K562 (cell line): ENCODE results near the gene KCNC4. TPM values are rescaled to one million over a fixed set of nuclear protein-coding genes. Genes with fewer than 3 reads are reported as not detected.

ENCODE experiments used
- ATAC-seq: fragments of 200-7000 bp; cut with Tn5 transposase; 3 replicates; pipeline ENCODE4 v1.9.1; 2020; ENCODE audit warnings: moderate library complexity
- BruUV-seq: library from RNA; stranded (reverse); fragments of 400-500 nt; replicated peaks from 2 replicates; lab custom pipeline; 2021; lab: Mats Ljungman, UMichigan
- CTCF ChIA-PET: fragments of 300-600 bp; formaldehyde crosslinking; extraction: SDS; loops from one replicate; lab custom pipeline; 2021; ENCODE audit warnings: low intra/inter-chr PET ratio; lab: Yijun Ruan, JAX
- POLR2A ChIA-PET: fragments of 300-600, 350-650 bp; sonication (Branson Sonifier 250); formaldehyde crosslinking; extraction: SDS; loops from one replicate; lab custom pipeline; 2021; ENCODE audit warnings: antibody characterized with exemption, inconsistent platforms; lab: Yijun Ruan, JAX
- DNase-seq, 4 experiments: peaks; one replicate each; pipeline versions ENCODE4 v3.0.0 to v3.0.0-alpha.2; 2011 to 2018; ENCODE audit warnings: low spot score in 3 of 4, mixed read lengths in 3 of 4; ENCODE audit errors: extremely low read depth in 1 of 4
- FAIRE-seq: peaks from 2 replicates; lab custom pipeline; 2011; peaks lifted over from hg19 to GRCh38; lab: Jason Lieb, UNC
- H2AFZ ChIP-seq: 2 replicates; pipeline ENCODE4 v1.6.0; 2011; ENCODE audit warnings: low read depth, low read length, control low read depth, inconsistent platforms
- H3K27ac ChIP-seq: fragments of 200-600 bp; 3 replicates; pipeline ENCODE4 v1.8.0; 2011; ENCODE audit warnings: low read depth, mild to moderate bottlenecking, control low read depth, inconsistent platforms, low read length, moderate library complexity, mixed read lengths; ENCODE audit errors: extremely low read depth
- H3K27me3 ChIP-seq, 2 experiments: fragments of 300-600 bp in 1 of 2; 2 replicates in 1 of 2; 3 replicates in 1 of 2; pipeline versions ENCODE4 v1.6.0 to v1.8.0; 2011; ENCODE audit warnings: inconsistent platforms in 2 of 2, low read length in 2 of 2, mild to moderate bottlenecking in 1 of 2, mixed read lengths in 1 of 2, moderate library complexity in 1 of 2; ENCODE audit not compliant: control insufficient read depth in 2 of 2, insufficient read depth in 2 of 2
- H3K36me3 ChIP-seq: fragments of 300-600 bp; 3 replicates; pipeline ENCODE4 v1.8.0; 2011; ENCODE audit warnings: mild to moderate bottlenecking, low read length, inconsistent platforms; ENCODE audit not compliant: control insufficient read depth, insufficient read depth
- H3K4me1 ChIP-seq, 2 experiments: fragments of 200-600 bp in 1 of 2; replicated peaks in 1 of 2; 2 replicates in 1 of 2; 3 replicates in 1 of 2; pipeline versions ENCODE4 v1.5.1 to v1.8.0; 2011; ENCODE audit warnings: inconsistent platforms in 2 of 2, low read length in 2 of 2, mild to moderate bottlenecking in 1 of 2, mixed read lengths in 1 of 2, moderate library complexity in 1 of 2; ENCODE audit not compliant: control insufficient read depth in 2 of 2, insufficient read depth in 2 of 2
- H3K4me2 ChIP-seq: 2 replicates; pipeline ENCODE4 v1.6.1; 2011; ENCODE audit warnings: low read length, control low read depth, inconsistent platforms, mixed read lengths; ENCODE audit not compliant: insufficient read depth
- H3K4me3 ChIP-seq: fragments of 200-600 bp; sonication (generic), shearing (Covaris generic); 2 replicates; pipeline ENCODE4 v1.5.1; 2016; ENCODE audit warnings: control low read depth, inconsistent platforms
- H3K79me2 ChIP-seq: fragments of 200-600 bp; 3 replicates; pipeline ENCODE4 v1.8.0; 2011; ENCODE audit warnings: low read length, inconsistent platforms; ENCODE audit not compliant: control insufficient read depth, insufficient read depth
- H3K9ac ChIP-seq, 2 experiments: 2 replicates each; pipeline versions ENCODE4 v1.6.0 to v1.6.1; 2011; ENCODE audit warnings: low read depth in 2 of 2, low read length in 2 of 2, control low read depth in 1 of 2, inconsistent platforms in 1 of 2, mild to moderate bottlenecking in 1 of 2, mixed read lengths in 1 of 2; ENCODE audit not compliant: insufficient read depth in 1 of 2
- H3K9me1 ChIP-seq: one replicate; pipeline ENCODE4 v1.6.0; 2011; ENCODE audit warnings: inconsistent platforms, mild to moderate bottlenecking, low read length, moderate library complexity; ENCODE audit not compliant: control insufficient read depth, insufficient read depth
- H3K9me3 ChIP-seq: replicated peaks from 2 replicates; pipeline ENCODE4 v1.5.1; 2011; ENCODE audit warnings: low read depth, low read length, inconsistent platforms; ENCODE audit not compliant: control insufficient read depth, insufficient read depth
- H4K20me1 ChIP-seq: replicated peaks from 2 replicates; pipeline ENCODE4 v1.6.1; 2011; ENCODE audit warnings: low read length, inconsistent platforms, mixed read lengths; ENCODE audit not compliant: control insufficient read depth, insufficient read depth
- BHLHE40 ChIP-seq: IDR thresholded peaks from 2 replicates; pipeline ENCODE4 v1.6.1; 2011; ENCODE audit warnings: low read length, improper control_type of control experiment
- C11orf30 ChIP-seq: fragments of 450-650 bp; IDR thresholded peaks from 2 replicates; pipeline ENCODE4 v1.6.1; 2016; ENCODE audit warnings: low read depth, mild to moderate bottlenecking
- FOXJ3 ChIP-seq: sonication (generic); formaldehyde crosslinking; IDR thresholded peaks from 2 replicates; pipeline ENCODE4 v1.4.0; 2020; ENCODE audit warnings: mild to moderate bottlenecking, missing genetic modification reagents
- PTTG1 ChIP-seq: fragments of 450-650 bp; IDR thresholded peaks from 2 replicates; pipeline ENCODE4 v1.6.1; 2016; ENCODE audit warnings: low read depth, mild to moderate bottlenecking, missing genetic modification characterization, missing compliant biosample characterization
- ZNF316 ChIP-seq: fragments of 450-650 bp; IDR thresholded peaks from 2 replicates; pipeline ENCODE4 v1.6.1; 2016
- ZSCAN32 ChIP-seq: fragments of 450-650 bp; formaldehyde crosslinking; IDR thresholded peaks from 2 replicates; pipeline ENCODE4 v1.4.0; 2020; ENCODE audit warnings: mild to moderate bottlenecking, moderate library complexity
- WGBS: fragments of 100-300 bp; shearing (Covaris generic); methylation state at CpG from one replicate; pipeline ENCODE4 v1.1.6; 2016; ENCODE audit warnings: low coverage, mixed read lengths; ENCODE audit not compliant: insufficient coverage; ENCODE audit errors: missing lambda C conversion rate; 5-methylcytosine and 5-hydroxymethylcytosine counted together
- in situ Hi-C: fragments of 300-500 bp; cut with MboI; formaldehyde crosslinking; loops from 4 replicates; pipeline ENCODE4 v1.15.0; 2018; ENCODE audit warnings: inconsistent platforms, mixed read lengths
- intact Hi-C: fragments of 100-400 bp; cut with micrococcal nuclease; formaldehyde crosslinking; loops from 2 replicates; pipeline ENCODE4 v1.14.2; 2022
- polyA plus RNA-seq, 8 experiments: library from polyadenylated mRNA; depleted of rRNA in 4 of 8; stranded (reverse) in 5 of 8; unstranded in 3 of 8; fragments of >200 nt; fragmentation: Nextera tagmentation in 2 of 8; fragmentation: Illumina TruSeq in 1 of 8; extraction: Ambion mirVana in 2 of 8; extraction: Trizol in 1 of 8; gene quantifications; 2 replicates each; pipeline versions ENCODE4 v1.2.1 to v1.2.3, GENCODE V29; 2011 to 2014; ENCODE audit warnings: inconsistent platforms in 1 of 8, missing spikeins in 1 of 8
- total RNA-seq, 7 experiments: library from RNA; depleted of rRNA in 6 of 7; stranded (reverse); fragments of >200 nt in 6 of 7; fragmentation: Illumina TruSeq in 2 of 7; extraction: Trizol in 2 of 7; gene quantifications; 2 replicates each; pipeline versions ENCODE4 v1.2.1 to v1.2.3, GENCODE V29; 2011 to 2021; ENCODE audit warnings: low replicate concordance in 1 of 7
- TF ChIP-seq, protein P1 (sequence below): fragments of 450-650 bp; formaldehyde crosslinking; IDR thresholded peaks from 2 replicates; pipeline ENCODE4 v1.4.0; 2020; ENCODE audit warnings: mild to moderate bottlenecking, moderate library complexity
- TF ChIP-seq, protein P2 (sequence below): IDR thresholded peaks from 2 replicates; pipeline ENCODE4 v1.6.1; 2011; ENCODE audit warnings: borderline replicate concordance, low read depth, mild to moderate bottlenecking, moderate library complexity, low read length; ENCODE audit not compliant: insufficient read depth, poor library complexity, severe bottlenecking

KCNC4 gene
- total and polyA plus RNA-seq, 9 of the 15 experiments (the other 6 are each of a cell fraction or from before 2014, with no cell fraction given) = 0.07 to 1.8 (median 0.73) TPM

GRCh38 chr1:110227774-110228173 is 17.7 kb downstream of the KCNC4 start:
- intact Hi-C loops = no loop called here
- peaks cover 0 to 10% of the 10 kb centered on the region in 2 experiments; a peak in 2 of 5 replicates for H3K4me1 ChIP-seq
- H3K4me3 ChIP-seq = no peak overlapping the region
- no peaks in the 10 kb centered on the region for H3K79me2 ChIP-seq
- no peak overlapping the region for H3K9ac ChIP-seq
- BruUV-seq = no TSS peak
- under 1% methylated on average over 12 of the region's 12 CpGs for WGBS
- H3K36me3 ChIP-seq = no peaks in the 10 kb centered on the region
- FAIRE-seq (no peak), ATAC-seq (no peak), DNase-seq (no peak)
- H2AFZ ChIP-seq = no peak overlapping the region
- H4K20me1 ChIP-seq = peaks cover 48% of the 10 kb centered on the region
- ChIA-PET POLR2A (interaction anchor here (1.0 to 3.2 kb wide), 4 partner anchors 9 to 119 kb away, joined by 3 to 19 read pairs (median 4); no protein-coding TSS in a partner anchor), CTCF (no interaction called here)
- H3K27me3 ChIP-seq = peaks cover 45 to 95% of the 10 kb centered on the region in 2 experiments; a peak in 4 of 5 replicates
- no peaks in the 10 kb centered on the region for H3K9me1 ChIP-seq
- no peak overlapping the region for H3K27ac ChIP-seq
- in situ Hi-C loops = no loop called here
- H3K4me2 ChIP-seq = no peak overlapping the region
- no peaks in the 10 kb centered on the region for H3K9me3 ChIP-seq
- TF ChIP-seq ZSCAN32 (CRISPR knock-in tag) (no peak), BHLHE40 (0 out of 2 replicates have a peak, but pooled peaks have one; percentile 5)

DNA sequence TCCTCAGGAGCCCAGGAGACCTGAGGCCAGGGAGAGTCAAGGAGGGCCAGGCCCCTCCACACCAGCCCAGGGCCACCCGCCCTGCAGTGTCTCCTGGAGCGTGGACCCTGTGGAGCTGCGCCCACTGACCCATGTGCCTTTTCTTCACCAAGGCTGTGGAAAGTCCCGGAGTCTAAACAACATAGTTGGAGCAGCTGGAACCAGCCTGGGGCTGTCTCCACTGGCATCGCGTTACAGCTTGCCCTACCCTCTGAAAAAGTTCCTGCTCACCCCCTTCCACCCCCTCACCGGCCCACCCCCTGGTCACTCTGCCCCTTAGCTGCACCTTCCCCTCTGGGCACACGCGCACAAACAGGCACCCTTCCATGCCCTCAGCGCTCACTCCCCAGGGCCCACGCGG is 18.3 kb downstream of the KCNC4 start:
- Histone ChIP-seq H4K20me1 (peaks cover 45% of the 10 kb centered on the region), H3K4me3 (no peak overlapping the region), H3K27ac (no peak overlapping the region), H3K9me1 (no peaks in the 10 kb centered on the region), H3K9me3 (no peaks in the 10 kb centered on the region), H3K79me2 (no peaks in the 10 kb centered on the region), H3K4me2 (no peak overlapping the region), H3K9ac (no peak overlapping the region), H3K27me3 (peaks cover 40 to 95% of the 10 kb centered on the region in 2 experiments; a peak in 4 of 5 replicates), H2AFZ (no peak overlapping the region), H3K4me1 (peaks cover 0 to 6% of the 10 kb centered on the region in 2 experiments; a peak in 1 of 5 replicates), H3K36me3 (no peaks in the 10 kb centered on the region)
- ChIA-PET CTCF (no interaction called here), POLR2A (interaction anchor here (0.7 to 1.5 kb wide), 4 partner anchors 9 to 118 kb away, joined by 3 to 4 read pairs (median 3); no protein-coding TSS in a partner anchor)
- DNase-seq (no peak), FAIRE-seq (no peak), ATAC-seq (no peak)
- in situ Hi-C loops (no loop called here), intact Hi-C loops (no loop called here)
- no TSS peak for BruUV-seq
- no peak for TF ChIP-seq PTTG1
- no peak for TF ChIP-seq ZNF316
- TF ChIP-seq, protein P1, sequence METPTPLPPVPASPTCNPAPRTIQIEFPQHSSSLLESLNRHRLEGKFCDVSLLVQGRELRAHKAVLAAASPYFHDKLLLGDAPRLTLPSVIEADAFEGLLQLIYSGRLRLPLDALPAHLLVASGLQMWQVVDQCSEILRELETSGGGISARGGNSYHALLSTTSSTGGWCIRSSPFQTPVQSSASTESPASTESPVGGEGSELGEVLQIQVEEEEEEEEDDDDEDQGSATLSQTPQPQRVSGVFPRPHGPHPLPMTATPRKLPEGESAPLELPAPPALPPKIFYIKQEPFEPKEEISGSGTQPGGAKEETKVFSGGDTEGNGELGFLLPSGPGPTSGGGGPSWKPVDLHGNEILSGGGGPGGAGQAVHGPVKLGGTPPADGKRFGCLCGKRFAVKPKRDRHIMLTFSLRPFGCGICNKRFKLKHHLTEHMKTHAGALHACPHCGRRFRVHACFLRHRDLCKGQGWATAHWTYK (CRISPR knock-in tag) = no peak
- TF ChIP-seq, protein P2, sequence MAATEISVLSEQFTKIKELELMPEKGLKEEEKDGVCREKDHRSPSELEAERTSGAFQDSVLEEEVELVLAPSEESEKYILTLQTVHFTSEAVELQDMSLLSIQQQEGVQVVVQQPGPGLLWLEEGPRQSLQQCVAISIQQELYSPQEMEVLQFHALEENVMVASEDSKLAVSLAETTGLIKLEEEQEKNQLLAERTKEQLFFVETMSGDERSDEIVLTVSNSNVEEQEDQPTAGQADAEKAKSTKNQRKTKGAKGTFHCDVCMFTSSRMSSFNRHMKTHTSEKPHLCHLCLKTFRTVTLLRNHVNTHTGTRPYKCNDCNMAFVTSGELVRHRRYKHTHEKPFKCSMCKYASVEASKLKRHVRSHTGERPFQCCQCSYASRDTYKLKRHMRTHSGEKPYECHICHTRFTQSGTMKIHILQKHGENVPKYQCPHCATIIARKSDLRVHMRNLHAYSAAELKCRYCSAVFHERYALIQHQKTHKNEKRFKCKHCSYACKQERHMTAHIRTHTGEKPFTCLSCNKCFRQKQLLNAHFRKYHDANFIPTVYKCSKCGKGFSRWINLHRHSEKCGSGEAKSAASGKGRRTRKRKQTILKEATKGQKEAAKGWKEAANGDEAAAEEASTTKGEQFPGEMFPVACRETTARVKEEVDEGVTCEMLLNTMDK = no peak
- no peak for TF ChIP-seq FOXJ3 (CRISPR knock-in tag)
- TF ChIP-seq C11orf30 = no peak
- 1% methylated on average over 12 of the region's 12 CpGs for WGBS
